H9 (cell line): ENCODE results near the gene FHIT. TPM values are rescaled to one million over a fixed set of nuclear protein-coding genes. Genes with fewer than 3 reads are reported as not detected.
A peak's percentile ranks its signal among the peaks of the same experiment; 100 is the strongest.

Source experiments
- DNase-seq: peaks from one replicate; pipeline ENCODE4 v3.0.0-alpha.2; 2017
- H2AFZ ChIP-seq: one replicate; pipeline ENCODE4 v1.6.1; 2013; ENCODE audit warnings: mild to moderate bottlenecking, low read length, control low read depth, moderate library complexity
- H2AK5ac ChIP-seq: 2 replicates; pipeline ENCODE4 v1.6.1; 2013; ENCODE audit warnings: low read length, control low read depth, mixed read lengths; ENCODE audit not compliant: insufficient read length
- H2BK120ac ChIP-seq: one replicate; pipeline ENCODE4 v1.6.1; 2013; ENCODE audit warnings: low read depth, mild to moderate bottlenecking, low read length, control low read depth, inconsistent platforms; ENCODE audit not compliant: poor library complexity, severe bottlenecking
- H2BK12ac ChIP-seq: 2 replicates; pipeline ENCODE4 v1.6.1; 2013; ENCODE audit warnings: low read length, control low read depth, mixed read lengths, low read depth; ENCODE audit not compliant: insufficient read length
- H2BK15ac ChIP-seq: 2 replicates; pipeline ENCODE4 v1.6.1; 2013; ENCODE audit warnings: low read depth, low read length, control low read depth
- H2BK20ac ChIP-seq: one replicate; pipeline ENCODE4 v1.6.1; 2013; ENCODE audit warnings: low read depth, mild to moderate bottlenecking, low read length, control low read depth, inconsistent platforms; ENCODE audit not compliant: poor library complexity, severe bottlenecking
- H2BK5ac ChIP-seq: 2 replicates; pipeline ENCODE4 v1.6.1; 2013; ENCODE audit warnings: low read length, control low read depth, mixed read lengths; ENCODE audit not compliant: insufficient read length
- H3K14ac ChIP-seq: 2 replicates; pipeline ENCODE4 v1.6.1; 2013; ENCODE audit warnings: low read length, control low read depth; ENCODE audit not compliant: insufficient read depth
- H3K18ac ChIP-seq: 2 replicates; pipeline ENCODE4 v1.6.1; 2013; ENCODE audit warnings: low read depth, mild to moderate bottlenecking, mixed read lengths, low read length, control low read depth; ENCODE audit not compliant: insufficient read length
- H3K23ac ChIP-seq: 2 replicates; pipeline ENCODE4 v1.6.1; 2013; ENCODE audit warnings: low read length, control low read depth, mixed read lengths, low read depth; ENCODE audit not compliant: insufficient read length
- H3K23me2 ChIP-seq: 2 replicates; pipeline ENCODE4 v1.6.1; 2013; ENCODE audit warnings: low read depth, mild to moderate bottlenecking, mixed read lengths, low read length, control low read depth; ENCODE audit not compliant: insufficient read length, poor library complexity, severe bottlenecking
- H3K27ac ChIP-seq: 2 replicates; pipeline ENCODE4 v1.5.1; 2013; ENCODE audit warnings: low read length, control low read depth, mixed read lengths, low read depth; ENCODE audit not compliant: insufficient read length
- H3K27me3 ChIP-seq: 2 replicates; pipeline ENCODE4 v1.6.1; 2013; ENCODE audit warnings: low read length, control low read depth, inconsistent platforms; ENCODE audit not compliant: insufficient read depth
- H3K4ac ChIP-seq: 2 replicates; pipeline ENCODE4 v1.6.1; 2013; ENCODE audit warnings: low read depth, mild to moderate bottlenecking, control low read depth, inconsistent platforms, low read length, moderate library complexity
- H3K4me1 ChIP-seq: 2 replicates; pipeline ENCODE4 v1.6.1; 2013; ENCODE audit warnings: low read length, control low read depth, inconsistent platforms; ENCODE audit not compliant: insufficient read depth
- H3K4me2 ChIP-seq: 2 replicates; pipeline ENCODE4 v1.6.1; 2013; ENCODE audit warnings: low read length, control low read depth, mixed read lengths; ENCODE audit not compliant: insufficient read length, insufficient read depth
- H3K56ac ChIP-seq: 2 replicates; pipeline ENCODE4 v1.6.1; 2013; ENCODE audit warnings: low read depth, mild to moderate bottlenecking, mixed read lengths, low read length, control low read depth; ENCODE audit not compliant: insufficient read length
- H3K79me1 ChIP-seq: 2 replicates; pipeline ENCODE4 v1.6.1; 2013; ENCODE audit warnings: low read depth, mild to moderate bottlenecking, moderate library complexity, low read length, control low read depth, inconsistent platforms; ENCODE audit not compliant: insufficient read depth, poor library complexity, severe bottlenecking
- H3K79me2 ChIP-seq: 2 replicates; pipeline ENCODE4 v1.6.1; 2013; ENCODE audit warnings: low read length, control low read depth, inconsistent platforms; ENCODE audit not compliant: insufficient read depth
- H3K9ac ChIP-seq: 2 replicates; pipeline ENCODE4 v1.6.1; 2013; ENCODE audit warnings: low read length, control low read depth, mixed read lengths; ENCODE audit not compliant: insufficient read length; ENCODE audit errors: extremely low read depth
- H3K9me3 ChIP-seq: one replicate; pipeline ENCODE4 v1.6.1; 2013; ENCODE audit warnings: low read depth, low read length, inconsistent platforms; ENCODE audit not compliant: control insufficient read depth
- H3T11ph ChIP-seq: one replicate; pipeline ENCODE4 v1.6.1; 2013; ENCODE audit warnings: mild to moderate bottlenecking, low read length, control low read depth, inconsistent platforms
- H4K20me1 ChIP-seq: one replicate; pipeline ENCODE4 v1.6.1; 2013; ENCODE audit not compliant: control insufficient read depth, insufficient read length, insufficient read depth
- H4K5ac ChIP-seq: 2 replicates; pipeline ENCODE4 v1.6.1; 2013; ENCODE audit warnings: low read depth, mild to moderate bottlenecking, mixed read lengths, low read length, control low read depth; ENCODE audit not compliant: insufficient read length
- H4K8ac ChIP-seq: replicated peaks from 2 replicates; pipeline ENCODE4 v1.6.1; 2013; ENCODE audit warnings: low read length, control low read depth, mixed read lengths, low read depth; ENCODE audit not compliant: insufficient read length
- H4K91ac ChIP-seq: 2 replicates; pipeline ENCODE4 v1.6.1; 2013; ENCODE audit warnings: low read depth, mild to moderate bottlenecking, moderate library complexity, mixed read lengths, low read length, control low read depth; ENCODE audit not compliant: insufficient read length
- H3K27ac Mint-ChIP-seq, 3 experiments: 2 replicates in 2 of 3; 3 replicates in 1 of 3; pipeline ENCODE4 v1.8.0; 2020 to 2021; ENCODE audit warnings: mixed read lengths in 3 of 3, mild to moderate bottlenecking in 1 of 3, moderate library complexity in 1 of 3
- H3K27me3 Mint-ChIP-seq: 2 replicates; pipeline ENCODE4 v1.8.0; 2021; ENCODE audit warnings: low read depth, mild to moderate bottlenecking, moderate library complexity, mixed read lengths
- H3K36me3 Mint-ChIP-seq, 3 experiments: 2 replicates in 2 of 3; 3 replicates in 1 of 3; pipeline ENCODE4 v1.8.0; 2020 to 2021; ENCODE audit warnings: low read depth in 3 of 3, mixed read lengths in 3 of 3; ENCODE audit not compliant: insufficient read depth in 1 of 3
- H3K4me1 Mint-ChIP-seq, 2 experiments: 2 replicates each; pipeline ENCODE4 v1.8.0; 2020; ENCODE audit warnings: mixed read lengths in 2 of 2
- H3K4me3 Mint-ChIP-seq, 2 experiments: 2 replicates in 1 of 2; 3 replicates in 1 of 2; pipeline ENCODE4 v1.8.0; 2020 to 2021; ENCODE audit warnings: mild to moderate bottlenecking in 2 of 2, mixed read lengths in 2 of 2, moderate library complexity in 1 of 2
- H3K9me3 Mint-ChIP-seq, 2 experiments: 2 replicates in 1 of 2; 3 replicates in 1 of 2; pipeline ENCODE4 v1.8.0; 2020; ENCODE audit warnings: mild to moderate bottlenecking in 2 of 2, mixed read lengths in 2 of 2, moderate library complexity in 1 of 2
- WGBS: extraction: QIAGEN DNeasy Blood & Tissue Kit; methylation state at CpG from one replicate; pipeline ENCODE4 v1.1.7; 2013; ENCODE audit warnings: missing lambda C conversion rate, low lambda C conversion rate, mixed read lengths; ENCODE audit not compliant: insufficient read length; ENCODE audit errors: extremely low coverage; 5-methylcytosine and 5-hydroxymethylcytosine counted together
- total RNA-seq: library from RNA; stranded (reverse); gene quantifications from 2 replicates; pipeline ENCODE4 v1.2.1, GENCODE V29; 2021
- TF ChIP-seq, protein P1 (sequence below): fragments of 200-600 bp; sonication (generic); conservative IDR thresholded peaks from 3 replicates; pipeline ENCODE4 v1.8.0; 2021; ENCODE audit warnings: antibody characterized with exemption, mild to moderate bottlenecking

FHIT gene
- total RNA-seq, 1 experiment from 2014 or later: 3.0 TPM

DNA sequence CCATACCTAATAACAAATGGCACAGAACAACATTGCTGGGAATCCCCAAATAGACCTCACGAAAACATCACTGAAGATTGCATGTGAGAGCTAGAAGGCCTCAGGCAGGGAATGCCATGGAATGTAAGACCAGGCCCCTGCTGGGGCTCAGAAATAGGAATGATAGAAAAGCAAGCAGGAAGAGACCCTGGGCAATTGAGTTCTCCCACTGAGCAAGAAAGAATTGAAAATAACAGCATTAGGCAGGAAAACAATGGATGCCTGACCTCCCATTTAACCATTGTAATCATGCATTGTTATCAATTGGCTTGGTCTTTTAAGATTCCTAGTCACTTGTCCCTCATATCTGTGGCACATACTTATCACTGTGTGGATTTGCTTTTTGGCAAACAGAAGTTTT lies 581.6 kb downstream of the FHIT start:
- no peak overlapping the region for H3K4me3 Mint-ChIP-seq
- H3K27ac ChIP-seq: peak overlapping the region; percentile 66

More for the DNA sequence above, 581.6 kb downstream of the FHIT start:
- Mint-ChIP-seq H3K4me1 (peaks cover 43 to 45% of the 10 kb centered on the region in 2 experiments), H3K9me3 (peaks cover 14 to 37% of the 10 kb centered on the region in 2 experiments), H3K27me3 (no peaks in the 10 kb centered on the region), H3K36me3 (peaks cover 18 to 66% (median 33%) of the 10 kb centered on the region in 3 experiments), H3K27ac (peak overlapping the region; percentile 70 to 95 (median 90); a peak in 6 of 7 replicates)
- DNase-seq: peak; percentile 74
- Histone ChIP-seq H3K18ac (no peak overlapping the region), H3K4ac (no peak overlapping the region), H3K9ac (no peak overlapping the region), H3K79me1 (no peaks in the 10 kb centered on the region), H3T11ph (no peak overlapping the region), H4K91ac (no peak overlapping the region), H3K79me2 (no peaks in the 10 kb centered on the region), H3K4me2 (no peak overlapping the region), H2BK5ac (no peak overlapping the region), H3K56ac (no peak overlapping the region), H2BK15ac (no peak overlapping the region), H2AFZ (no peak overlapping the region), H3K14ac (no peak overlapping the region), H2AK5ac (no peak overlapping the region), H3K27me3 (no peaks in the 10 kb centered on the region), H4K8ac (no peak overlapping the region), H2BK20ac (no peak overlapping the region), H2BK12ac (no peak overlapping the region), H3K4me1 (peaks cover 3% of the 10 kb centered on the region), H3K9me3 (no peaks in the 10 kb centered on the region), H4K20me1 (no peaks in the 10 kb centered on the region), H4K5ac (no peak overlapping the region), H3K23me2 (no peaks in the 10 kb centered on the region), H2BK120ac (no peak overlapping the region), H3K23ac (no peak overlapping the region)
- no CpG with 5 or more reads among the region's 1 CpG for WGBS
- TF ChIP-seq, protein P1, sequence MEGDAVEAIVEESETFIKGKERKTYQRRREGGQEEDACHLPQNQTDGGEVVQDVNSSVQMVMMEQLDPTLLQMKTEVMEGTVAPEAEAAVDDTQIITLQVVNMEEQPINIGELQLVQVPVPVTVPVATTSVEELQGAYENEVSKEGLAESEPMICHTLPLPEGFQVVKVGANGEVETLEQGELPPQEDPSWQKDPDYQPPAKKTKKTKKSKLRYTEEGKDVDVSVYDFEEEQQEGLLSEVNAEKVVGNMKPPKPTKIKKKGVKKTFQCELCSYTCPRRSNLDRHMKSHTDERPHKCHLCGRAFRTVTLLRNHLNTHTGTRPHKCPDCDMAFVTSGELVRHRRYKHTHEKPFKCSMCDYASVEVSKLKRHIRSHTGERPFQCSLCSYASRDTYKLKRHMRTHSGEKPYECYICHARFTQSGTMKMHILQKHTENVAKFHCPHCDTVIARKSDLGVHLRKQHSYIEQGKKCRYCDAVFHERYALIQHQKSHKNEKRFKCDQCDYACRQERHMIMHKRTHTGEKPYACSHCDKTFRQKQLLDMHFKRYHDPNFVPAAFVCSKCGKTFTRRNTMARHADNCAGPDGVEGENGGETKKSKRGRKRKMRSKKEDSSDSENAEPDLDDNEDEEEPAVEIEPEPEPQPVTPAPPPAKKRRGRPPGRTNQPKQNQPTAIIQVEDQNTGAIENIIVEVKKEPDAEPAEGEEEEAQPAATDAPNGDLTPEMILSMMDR: no peak
